Erythroblast (primary cell): ENCODE measurements around the gene PMS2.
"Not testable (repeated sequence)": the region's sequence is repeated elsewhere in the genome, so short reads cannot be mapped to it uniquely, and the experiment has no call there.

Experiments
- DNase-seq, 2 experiments: peaks; one replicate each; lab custom pipeline; 2025; lab: John Stamatoyannopoulos, UW
- GATA1 ChIP-seq: IDR thresholded peaks from 2 replicates; pipeline ENCODE4 v1.6.1; 2011; ENCODE audit warnings: low read depth, mild to moderate bottlenecking, control low read depth, low read length, moderate library complexity
- POLR2A ChIP-seq: IDR thresholded peaks from 2 replicates; pipeline ENCODE4 v1.6.1; 2011; ENCODE audit warnings: mild to moderate bottlenecking, low read length

Gene PMS2, protein sequence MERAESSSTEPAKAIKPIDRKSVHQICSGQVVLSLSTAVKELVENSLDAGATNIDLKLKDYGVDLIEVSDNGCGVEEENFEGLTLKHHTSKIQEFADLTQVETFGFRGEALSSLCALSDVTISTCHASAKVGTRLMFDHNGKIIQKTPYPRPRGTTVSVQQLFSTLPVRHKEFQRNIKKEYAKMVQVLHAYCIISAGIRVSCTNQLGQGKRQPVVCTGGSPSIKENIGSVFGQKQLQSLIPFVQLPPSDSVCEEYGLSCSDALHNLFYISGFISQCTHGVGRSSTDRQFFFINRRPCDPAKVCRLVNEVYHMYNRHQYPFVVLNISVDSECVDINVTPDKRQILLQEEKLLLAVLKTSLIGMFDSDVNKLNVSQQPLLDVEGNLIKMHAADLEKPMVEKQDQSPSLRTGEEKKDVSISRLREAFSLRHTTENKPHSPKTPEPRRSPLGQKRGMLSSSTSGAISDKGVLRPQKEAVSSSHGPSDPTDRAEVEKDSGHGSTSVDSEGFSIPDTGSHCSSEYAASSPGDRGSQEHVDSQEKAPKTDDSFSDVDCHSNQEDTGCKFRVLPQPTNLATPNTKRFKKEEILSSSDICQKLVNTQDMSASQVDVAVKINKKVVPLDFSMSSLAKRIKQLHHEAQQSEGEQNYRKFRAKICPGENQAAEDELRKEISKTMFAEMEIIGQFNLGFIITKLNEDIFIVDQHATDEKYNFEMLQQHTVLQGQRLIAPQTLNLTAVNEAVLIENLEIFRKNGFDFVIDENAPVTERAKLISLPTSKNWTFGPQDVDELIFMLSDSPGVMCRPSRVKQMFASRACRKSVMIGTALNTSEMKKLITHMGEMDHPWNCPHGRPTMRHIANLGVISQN

DNA sequence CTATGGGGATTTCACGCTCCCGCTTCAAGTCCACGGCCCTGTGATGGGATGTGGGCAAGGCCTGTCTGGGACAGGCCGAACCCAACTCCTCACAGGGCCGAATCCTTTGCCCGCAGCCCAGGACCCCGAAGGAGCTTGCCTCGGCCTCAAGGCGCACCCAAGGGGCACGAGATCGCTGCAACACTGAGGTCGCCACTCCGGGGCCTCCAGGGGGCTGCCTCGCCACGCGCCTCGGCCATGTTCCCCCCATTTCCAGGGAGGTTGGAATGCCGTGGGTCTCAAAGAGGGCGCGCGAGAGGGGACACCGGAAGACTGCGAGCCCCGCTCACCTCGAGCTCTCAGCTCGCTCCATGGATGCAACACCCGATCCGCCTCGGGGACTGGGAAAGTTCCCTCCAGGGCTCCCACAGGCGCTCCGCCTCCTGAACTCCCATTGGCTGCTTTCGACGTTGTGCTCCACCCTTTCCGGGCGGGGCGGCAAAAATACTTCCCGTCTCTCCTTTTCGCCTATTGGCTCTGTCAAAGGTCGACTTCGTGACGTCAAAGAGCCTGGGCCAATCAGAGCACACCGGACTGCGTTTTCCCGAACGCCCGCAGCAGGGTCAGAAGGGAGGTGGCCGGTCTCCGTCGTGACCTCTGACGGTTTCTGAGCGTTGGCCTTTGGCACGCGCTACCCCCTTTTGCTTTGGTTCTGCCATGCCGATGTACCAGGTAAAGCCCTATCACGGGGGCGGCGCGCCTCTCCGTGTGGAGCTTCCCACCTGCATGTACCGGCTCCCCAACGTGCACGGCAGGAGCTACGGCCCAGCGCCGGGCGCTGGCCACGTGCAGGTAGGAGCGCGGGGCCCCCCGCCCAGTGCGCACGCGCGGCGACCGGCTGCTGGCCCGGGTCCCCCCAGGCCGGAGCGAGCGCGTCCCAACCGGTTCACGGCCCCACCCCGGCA lies at the start of gene PMS2, which contains the start of gene AIMP2:
Gene PMS2 (minus strand): TSS at position 382 of the 944 bp plus-strand sequence. CDS start 30 bp downstream, at position 352.
Gene AIMP2 (plus strand): TSS at position 605 of the 944 bp plus-strand sequence. CDS start 92 bp downstream, at position 697.
- DNase-seq = peak; percentile 98
- TF ChIP-seq POLR2A = peak; percentile 96
- no peak for TF ChIP-seq GATA1

DNA sequence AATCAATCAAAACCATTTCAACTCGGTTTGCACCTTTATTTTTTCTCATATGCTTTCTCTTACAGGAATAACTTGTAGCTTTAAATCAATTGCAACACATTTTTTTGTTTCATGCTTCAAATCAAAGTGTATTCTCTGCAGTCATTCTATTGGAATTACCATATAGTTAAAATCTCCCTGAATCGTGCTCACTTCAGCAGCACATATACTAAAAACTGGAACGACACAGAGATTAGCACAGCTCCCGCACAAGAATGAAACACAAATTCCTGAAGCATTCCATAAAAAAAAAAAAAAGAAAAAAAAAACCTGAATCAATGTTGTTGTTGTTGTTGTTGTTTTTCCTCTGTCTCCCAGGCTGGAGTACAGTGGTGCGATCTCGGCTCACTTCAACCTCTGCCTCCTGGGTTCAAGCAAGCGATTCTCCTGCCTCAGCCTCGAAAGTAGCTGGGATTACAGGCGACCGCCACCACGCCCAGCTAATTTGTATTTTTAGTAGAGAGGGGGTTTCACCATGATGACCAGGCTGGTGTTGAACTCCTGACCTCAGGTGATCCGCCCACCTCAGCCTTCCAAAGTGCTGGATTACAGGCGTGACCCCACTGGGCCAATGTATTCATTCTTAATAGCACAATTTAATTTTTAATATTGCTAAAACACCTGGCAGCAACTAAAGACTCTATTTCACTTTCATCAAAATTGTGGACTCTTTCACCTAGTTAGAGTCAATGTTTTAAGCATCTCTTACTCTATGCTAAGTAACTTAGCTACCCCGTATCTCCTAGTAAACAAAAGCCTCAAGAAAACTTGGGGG lies 48.7 kb upstream of the PMS2 start:
- peak; percentile 56 to 74 for DNase-seq
- TF ChIP-seq GATA1 (no peak), POLR2A (no peak)

DNA sequence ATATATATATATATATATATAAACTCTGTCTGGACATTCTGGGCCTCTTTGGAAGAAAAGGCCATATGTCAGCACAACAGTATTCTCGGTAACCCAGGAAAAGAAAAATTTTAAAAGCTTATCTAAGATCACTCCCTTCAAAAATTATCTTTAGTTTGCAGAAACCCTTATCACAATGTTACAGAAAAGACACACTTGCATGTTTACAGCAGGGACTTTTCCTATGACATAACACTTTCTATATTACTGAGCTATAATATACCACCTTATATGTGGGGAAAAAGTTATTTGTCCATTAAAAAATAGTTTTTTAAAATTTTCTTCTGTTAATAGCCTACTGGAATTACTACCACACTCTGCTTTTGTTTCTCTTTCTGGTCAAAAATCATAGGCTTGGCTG lies 47.8 kb upstream of the PMS2 start:
- TF ChIP-seq GATA1 (peak; percentile 68), POLR2A (peak; percentile 49)
- DNase-seq = peak; percentile 91 to 95

DNA sequence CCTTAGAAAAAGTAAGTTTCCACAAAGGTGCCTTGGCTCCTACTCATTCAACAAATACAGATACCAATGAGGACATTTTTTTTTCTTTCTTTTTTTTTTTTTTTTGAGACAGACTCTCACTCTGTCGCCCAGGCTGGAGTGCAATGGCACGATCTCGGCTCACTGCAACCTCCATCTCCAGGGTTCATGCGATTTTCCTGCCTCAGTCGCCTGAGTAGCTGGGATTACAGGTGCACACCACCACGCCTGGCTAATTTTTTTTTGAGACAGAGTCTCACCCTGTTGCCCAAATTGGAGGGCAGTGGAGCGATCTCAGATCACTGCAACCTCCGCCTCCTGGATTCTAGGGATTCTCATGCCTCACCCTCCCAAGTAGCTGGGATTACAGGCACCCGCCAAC lies 42.3 kb upstream of the PMS2 start:
- not testable (repeated sequence) for DNase-seq

DNA sequence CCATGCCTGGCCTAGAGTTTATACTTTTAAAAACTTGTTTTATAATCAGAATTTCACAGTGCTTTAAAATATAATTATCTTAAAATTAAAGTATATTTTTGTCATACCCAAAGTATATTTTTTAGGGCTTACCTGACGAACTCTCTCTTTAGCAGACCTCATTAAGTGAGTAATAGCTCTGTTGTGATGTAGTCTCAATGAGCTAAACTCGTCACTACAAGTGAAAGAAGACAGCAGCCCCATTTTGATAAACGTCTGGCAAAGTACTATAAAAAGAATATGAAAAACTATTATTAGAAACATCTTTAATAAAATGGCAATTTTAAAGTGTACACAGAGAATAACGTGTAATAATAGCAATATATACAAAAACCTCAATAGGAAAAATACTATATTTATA lies 40.9 kb upstream of the PMS2 start:
- no peak for DNase-seq
- TF ChIP-seq GATA1 (no peak), POLR2A (no peak)

DNA sequence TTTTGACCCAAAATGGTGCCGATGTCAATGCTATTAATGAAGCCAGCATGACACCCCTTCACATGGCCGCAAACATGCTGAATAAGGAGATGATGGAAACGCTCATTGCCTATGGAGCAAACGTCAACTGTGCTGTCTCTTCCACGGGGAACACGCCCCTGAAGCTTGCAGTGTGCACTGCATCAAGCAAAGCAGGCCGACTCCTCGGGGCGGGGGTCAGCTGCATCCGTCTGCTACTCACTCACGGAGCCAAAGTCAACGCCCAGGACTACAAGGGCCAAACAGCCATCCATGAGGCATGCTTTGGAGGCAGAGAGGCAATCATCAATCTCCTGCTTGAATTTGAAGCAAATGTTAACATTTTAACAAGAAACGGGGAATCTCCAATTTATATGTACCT lies 26.8 kb upstream of the PMS2 start:
- DNase-seq = no peak
- TF ChIP-seq POLR2A = no peak
- TF ChIP-seq GATA1 = no peak

DNA sequence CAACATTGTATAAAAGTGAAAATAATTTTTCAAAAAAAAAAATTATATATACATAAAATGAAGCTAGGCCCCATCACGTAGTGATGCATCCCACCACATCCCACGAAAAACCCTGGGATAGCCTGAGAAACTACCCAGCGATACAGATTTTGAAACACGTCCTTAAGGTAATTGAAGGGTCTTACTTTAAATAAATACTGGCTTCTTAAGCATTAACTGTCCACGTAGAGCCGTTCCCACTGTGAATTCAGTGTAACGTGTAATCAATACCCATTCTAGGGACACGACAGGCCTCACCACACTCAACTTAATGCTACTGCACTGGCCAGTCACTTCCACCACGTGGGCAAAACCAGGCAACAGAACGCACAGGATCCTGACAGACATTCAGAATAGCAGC lies 26.3 kb upstream of the PMS2 start:
- TF ChIP-seq GATA1 = no peak
- no peak for TF ChIP-seq POLR2A
- no peak for DNase-seq

DNA sequence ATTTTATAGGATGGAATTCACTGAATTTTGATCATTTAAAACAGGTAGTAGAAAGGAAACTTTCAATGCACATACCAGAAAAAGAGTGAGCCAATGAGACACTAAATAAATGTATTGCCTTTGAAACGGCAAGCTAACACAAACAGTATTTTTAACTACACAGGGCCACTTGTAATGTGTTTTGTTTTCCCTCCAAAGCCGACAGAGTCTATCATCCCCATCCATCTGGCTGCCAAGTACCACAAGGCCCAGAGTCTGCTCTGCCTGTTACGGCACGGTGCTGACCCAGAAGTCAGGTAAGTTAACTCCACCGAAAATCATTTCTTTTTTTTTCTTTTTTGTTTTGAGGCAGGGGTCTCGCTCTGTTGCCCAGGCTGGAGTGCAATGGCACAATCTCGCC lies 23.8 kb upstream of the PMS2 start:
- TF ChIP-seq POLR2A = no peak
- TF ChIP-seq GATA1 = no peak

DNA sequence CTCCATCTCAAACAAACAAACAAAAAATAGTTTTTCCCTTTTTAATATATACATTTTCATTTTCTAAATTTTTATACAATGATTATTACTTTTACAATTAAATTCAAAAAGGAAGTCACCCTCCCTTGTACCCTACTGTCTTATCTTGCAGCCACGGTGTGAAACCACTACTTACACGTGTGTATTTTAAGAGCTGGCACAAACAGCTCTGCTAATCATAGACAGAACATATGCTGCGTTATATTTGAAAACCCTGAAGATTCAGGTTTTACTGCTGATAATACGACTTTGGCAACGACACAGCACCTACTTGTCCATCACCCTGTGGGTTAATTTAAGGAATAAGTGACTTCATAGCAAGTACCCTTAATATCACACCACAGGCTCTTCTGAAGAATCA lies 23.3 kb upstream of the PMS2 start:
- TF ChIP-seq POLR2A = peak; percentile 19
- TF ChIP-seq GATA1 = peak; percentile 33
- DNase-seq = peak; percentile 87 to 96

More for the DNA sequence above, 23.8 kb upstream of the PMS2 start:
- DNase-seq = peak; percentile 56 to 62

DNA sequence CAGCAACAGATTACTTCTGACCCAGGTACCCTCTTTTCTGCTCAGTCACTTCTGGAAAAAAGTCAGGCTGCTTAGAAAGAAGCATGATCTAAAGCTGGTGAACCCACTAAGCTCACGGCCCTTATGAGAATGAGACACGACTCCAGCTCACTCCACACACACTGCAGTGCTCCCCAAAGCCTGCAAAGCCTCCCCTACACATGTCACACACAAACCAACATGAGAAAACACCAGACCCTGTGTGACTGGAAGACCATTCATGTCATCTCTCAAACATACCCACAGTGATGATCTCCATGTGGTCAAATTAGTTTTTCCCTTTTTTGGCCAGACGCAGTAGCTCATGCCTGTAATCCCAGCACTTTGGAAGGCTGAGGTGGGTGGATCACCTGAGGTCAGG lies 22.7 kb upstream of the PMS2 start:
- TF ChIP-seq POLR2A = no peak
- TF ChIP-seq GATA1 = no peak
- no peak for DNase-seq

DNA sequence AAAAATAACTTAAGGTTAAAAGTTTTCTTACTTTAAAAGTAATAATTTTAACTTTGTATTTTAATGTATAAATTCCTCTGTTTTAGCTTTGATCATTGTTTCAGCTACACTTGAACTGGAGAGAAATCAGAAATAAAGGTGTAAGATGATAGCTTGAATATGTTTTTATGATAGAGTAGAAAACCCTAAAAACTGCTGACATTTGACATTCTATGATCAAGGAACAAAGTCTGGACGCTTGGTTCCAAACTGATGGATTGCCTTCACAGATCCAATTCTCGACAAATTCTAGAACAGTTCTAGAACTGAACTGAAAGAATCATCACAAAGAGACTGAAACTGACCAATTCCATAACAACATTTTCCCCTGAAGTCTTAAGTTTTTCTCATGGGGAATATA lies 22.1 kb upstream of the PMS2 start, which contains the start of gene ANKRD61:
Gene ANKRD61 (plus strand): TSS at position 389 of the 400 bp plus-strand sequence. CDS start 0 bp downstream, at position 389.
- no peak for TF ChIP-seq POLR2A
- no peak for TF ChIP-seq GATA1

DNA sequence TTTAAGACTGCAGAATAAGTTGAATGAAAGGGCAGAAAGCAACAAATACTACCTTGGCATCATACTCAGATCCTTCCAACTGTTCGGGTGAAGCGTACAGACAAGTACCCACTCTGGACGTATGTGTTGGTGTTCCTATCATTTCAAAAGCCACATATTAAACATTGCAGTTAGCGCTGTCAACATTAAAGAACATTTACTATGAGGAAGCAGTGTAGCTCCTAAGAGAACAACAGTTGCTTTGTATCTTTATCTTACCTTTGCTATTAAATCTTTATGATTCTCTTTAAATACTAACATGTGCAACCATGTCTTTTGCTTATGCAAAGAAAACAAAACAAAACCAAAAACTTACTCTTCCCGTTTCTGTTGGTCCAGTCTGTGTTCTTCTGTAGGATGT lies 19.7 kb upstream of the PMS2 start:
- TF ChIP-seq GATA1 (no peak), POLR2A (no peak)

More for the DNA sequence above, 22.1 kb upstream of the PMS2 start, which contains the start of gene ANKRD61:
- no peak for DNase-seq

More for the DNA sequence above, 19.7 kb upstream of the PMS2 start:
- DNase-seq = no peak
